ENCODE results near the gene E2F7.

DNA sequence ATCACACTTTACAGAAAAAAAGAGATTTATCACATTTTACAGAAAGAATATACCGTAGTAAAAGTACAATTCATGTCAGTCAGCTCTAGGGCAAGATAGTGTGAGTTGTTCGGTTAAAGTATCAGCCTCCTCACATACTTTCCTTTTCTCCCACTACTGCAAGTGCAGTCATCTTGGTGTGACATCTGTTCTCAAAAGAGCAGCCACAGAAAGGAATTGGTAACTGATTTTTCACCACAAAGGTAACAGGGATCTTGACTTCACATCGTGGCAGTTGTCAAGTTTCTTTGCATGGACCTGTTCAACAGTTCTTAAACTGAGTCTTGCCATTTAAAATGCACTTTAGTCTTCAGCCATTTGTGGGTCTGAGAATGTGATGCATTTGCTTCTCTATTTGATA lies 5.0 kb upstream of the E2F7 start:
- no peak for TF ChIP-seq SUZ12 (IDR thresholded peaks at IDR 0.05; ENCODE audit: extremely low read depth, insufficient read depth, insufficient read length)
- no peak for TF ChIP-seq ZNF274 (IDR thresholded peaks at IDR 0.05; ENCODE audit: low read depth, low read length)
